GM12878 (cell line): Measurements from ENCODE around the gene DDX21. TPM values are rescaled to one million over a fixed set of nuclear protein-coding genes. Genes with fewer than 3 reads are reported as not detected.

Experiments used
- BCL11A ChIP-seq: IDR thresholded peaks from 2 replicates; pipeline ENCODE4 v1.6.1; 2011; ENCODE audit warnings: low read depth, low read length
- BMI1 ChIP-seq: fragments of 450-650 bp; IDR thresholded peaks from 2 replicates; pipeline ENCODE4 v1.6.1; 2016; ENCODE audit warnings: mild to moderate bottlenecking, moderate library complexity, borderline replicate concordance
- E2F4 ChIP-seq: IDR thresholded peaks from 2 replicates; pipeline ENCODE4 v1.6.1; 2012; ENCODE audit warnings: low read depth, low read length, improper control_type of control experiment
- ETV6 ChIP-seq, 2 experiments: fragments of 450-650 bp in 1 of 2; IDR thresholded peaks in 1 of 2; conservative IDR thresholded peaks in 1 of 2; 2 replicates each; pipeline ENCODE4 v1.6.1; 2014; ENCODE audit warnings: antibody characterized with exemption in 1 of 2, borderline replicate concordance in 1 of 2, low read depth in 1 of 2, mild to moderate bottlenecking in 1 of 2, moderate library complexity in 1 of 2
- FOXM1 ChIP-seq: IDR thresholded peaks from 2 replicates; pipeline ENCODE4 v1.6.1; 2012; ENCODE audit warnings: low read depth, mild to moderate bottlenecking, inconsistent platforms, low read length, moderate library complexity
- HDAC2 ChIP-seq: fragments of 200-600 bp; sonication (generic); IDR thresholded peaks from 2 replicates; pipeline ENCODE4 v1.6.1; 2017
- HDGF ChIP-seq: fragments of 450-650 bp; IDR thresholded peaks from 2 replicates; pipeline ENCODE4 v1.6.1; 2016; ENCODE audit warnings: antibody characterized with exemption
- IRF3 ChIP-seq: fragments of 450-650 bp; IDR thresholded peaks from 2 replicates; pipeline ENCODE4 v1.6.1; 2014; ENCODE audit warnings: mild to moderate bottlenecking
- PRDM15 ChIP-seq: fragments of 450-650 bp; formaldehyde crosslinking; IDR thresholded peaks from 2 replicates; pipeline ENCODE4 v1.4.0; 2020; ENCODE audit warnings: mild to moderate bottlenecking, moderate library complexity
- RELA ChIP-seq: fragments of 450-650 bp; IDR thresholded peaks from 2 replicates; pipeline ENCODE4 v1.8.0; 2014; ENCODE audit warnings: borderline replicate concordance; ENCODE audit not compliant: partially characterized antibody
- RFX5 ChIP-seq: IDR thresholded peaks from 2 replicates; pipeline ENCODE4 v1.6.1; 2011; ENCODE audit warnings: low read depth, low read length, improper control_type of control experiment
- STAT3 ChIP-seq: IDR thresholded peaks from 2 replicates; pipeline ENCODE4 v1.6.1; 2011; ENCODE audit warnings: low read depth, low read length, improper control_type of control experiment
- SUPT20H ChIP-seq: IDR thresholded peaks from 2 replicates; pipeline ENCODE4 v1.6.1; 2011; ENCODE audit warnings: low read depth, mild to moderate bottlenecking, low read length, moderate library complexity, borderline replicate concordance; ENCODE audit not compliant: control insufficient read depth
- SUZ12 ChIP-seq: fragments of 200-600 bp; sonication (generic); IDR thresholded peaks from one replicate; pipeline ENCODE4 v1.6.1; 2018; ENCODE audit warnings: antibody characterized with exemption, mild to moderate bottlenecking; ENCODE audit not compliant: unreplicated experiment
- TCF3 ChIP-seq: IDR thresholded peaks from 2 replicates; pipeline ENCODE4 v1.6.1; 2012; ENCODE audit warnings: low read depth, mild to moderate bottlenecking, low read length, borderline replicate concordance; ENCODE audit not compliant: insufficient read depth
- ZBTB4 ChIP-seq: fragments of 450-650 bp; formaldehyde crosslinking; IDR thresholded peaks from 2 replicates; pipeline ENCODE4 v1.4.0; 2022; ENCODE audit warnings: mild to moderate bottlenecking, moderate library complexity
- ZSCAN29 ChIP-seq: fragments of 450-650 bp; IDR thresholded peaks from 2 replicates; pipeline ENCODE4 v1.6.1; 2017; ENCODE audit warnings: mild to moderate bottlenecking, moderate library complexity
- polyA plus RNA-seq, 11 experiments: library from polyadenylated mRNA; depleted of rRNA in 4 of 11; unstranded in 6 of 11; stranded (reverse) in 5 of 11; fragments of >200 nt; fragmentation: Nextera tagmentation in 4 of 11; fragmentation: Illumina TruSeq in 1 of 11; extraction: Ambion mirVana in 4 of 11; extraction: Trizol in 1 of 11; gene quantifications; 1 replicate in 1 of 11; 2 replicates in 10 of 11; pipeline versions ENCODE4 v1.2.1 to v1.2.3, GENCODE V29; 2011 to 2016; ENCODE audit warnings: inconsistent platforms in 2 of 11, missing spikeins in 2 of 11, low read depth in 1 of 11
- total RNA-seq, 4 experiments: library from RNA; depleted of rRNA in 3 of 4; stranded (reverse); fragments of >200 nt in 3 of 4; fragmentation: Illumina TruSeq in 1 of 4; extraction: Trizol in 1 of 4; gene quantifications; 2 replicates each; pipeline versions ENCODE4 v1.2.1 to v1.2.3, GENCODE V29; 2013 to 2021

DDX21 gene
- total and polyA plus RNA-seq, 10 of the 15 experiments (the other 5 are each of a cell fraction or from before 2014, with no cell fraction given): 41.1 to 182 (median 116) TPM

- TF ChIP-seq HDAC2 (0 out of 2 replicates have a peak, but pooled peaks have one; percentile 35), SUZ12 (no peak), STAT3 (no peak), HDGF (no peak), ZSCAN29 (no peak), FOXM1 (peak; percentile 50; the same call in 1 of the 2 replicates), SUPT20H (no peak), TCF3 (peak; percentile 39; the same call in 1 of the 2 replicates), E2F4 (peak; percentile 87), RFX5 (no peak), PRDM15 (CRISPR knock-in tag) (no peak), ETV6 (conservative IDR thresholded peaks at IDR 0.05 in 1 of 2, IDR thresholded peaks at IDR 0.05 in 1 of 2; ENCODE audit: borderline replicate concordance in 1 of 2, low read depth in 1 of 2) (peak in 1 of 2 experiments; percentile 98; a peak in 2 of 4 replicates), ZBTB4 (CRISPR knock-in tag) (no peak), IRF3 (no peak), BCL11A (0 out of 2 replicates have a peak, but pooled peaks have one; percentile 2), RELA (peak; percentile 3), BMI1 (no peak)
These were observed at the start of gene DDX21 (continued) for GRCh38 chr10:68955832-68956532.
